NK-92 (cell line): ENCODE data around the gene PAX8.

Experiments used
- DNase-seq: peaks from one replicate; lab custom pipeline; 2025; ENCODE audit not compliant: unreplicated experiment; lab: John Stamatoyannopoulos, UW

The PAX8 gene

DNA sequence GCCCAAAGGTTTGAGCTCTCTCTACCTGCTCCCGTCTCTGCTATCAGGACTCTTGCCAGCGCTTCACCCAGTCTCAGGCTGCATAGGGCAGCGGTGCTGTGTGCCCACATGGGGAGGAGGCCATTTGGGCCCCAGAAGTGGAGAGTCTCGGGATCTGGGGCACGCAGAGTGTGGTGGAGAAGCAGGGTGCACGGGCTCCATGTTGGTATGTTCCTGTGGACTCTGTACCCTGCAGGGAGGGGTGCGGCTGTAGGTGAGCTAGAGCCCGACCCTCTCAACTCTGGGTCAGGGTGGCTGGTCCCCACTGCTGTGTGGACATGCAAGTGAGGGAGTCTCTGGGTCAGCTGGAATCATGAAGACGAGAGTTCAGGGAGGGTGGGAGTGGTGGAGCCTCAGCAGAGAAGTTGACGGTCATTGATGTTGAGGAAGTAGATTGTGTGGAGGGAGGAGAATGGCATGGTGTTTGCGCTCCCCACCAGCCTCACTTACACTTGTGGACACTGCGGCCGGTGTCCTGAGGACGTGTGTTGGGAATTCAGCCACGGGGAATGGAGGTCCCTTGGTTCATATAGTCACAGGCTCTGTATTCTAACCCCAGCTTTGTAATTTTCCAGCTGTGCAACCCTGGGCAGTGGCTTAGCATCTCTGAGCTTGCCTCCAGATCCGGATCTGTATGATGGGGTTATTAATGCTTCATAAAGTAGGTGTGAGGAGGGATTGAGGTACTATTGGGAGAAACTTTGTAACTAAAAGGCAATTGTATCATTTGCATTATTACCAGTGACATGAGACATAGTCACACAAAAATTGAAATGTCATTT is 105.8 kb downstream of the PAX8 start:
- no peak for DNase-seq

DNA sequence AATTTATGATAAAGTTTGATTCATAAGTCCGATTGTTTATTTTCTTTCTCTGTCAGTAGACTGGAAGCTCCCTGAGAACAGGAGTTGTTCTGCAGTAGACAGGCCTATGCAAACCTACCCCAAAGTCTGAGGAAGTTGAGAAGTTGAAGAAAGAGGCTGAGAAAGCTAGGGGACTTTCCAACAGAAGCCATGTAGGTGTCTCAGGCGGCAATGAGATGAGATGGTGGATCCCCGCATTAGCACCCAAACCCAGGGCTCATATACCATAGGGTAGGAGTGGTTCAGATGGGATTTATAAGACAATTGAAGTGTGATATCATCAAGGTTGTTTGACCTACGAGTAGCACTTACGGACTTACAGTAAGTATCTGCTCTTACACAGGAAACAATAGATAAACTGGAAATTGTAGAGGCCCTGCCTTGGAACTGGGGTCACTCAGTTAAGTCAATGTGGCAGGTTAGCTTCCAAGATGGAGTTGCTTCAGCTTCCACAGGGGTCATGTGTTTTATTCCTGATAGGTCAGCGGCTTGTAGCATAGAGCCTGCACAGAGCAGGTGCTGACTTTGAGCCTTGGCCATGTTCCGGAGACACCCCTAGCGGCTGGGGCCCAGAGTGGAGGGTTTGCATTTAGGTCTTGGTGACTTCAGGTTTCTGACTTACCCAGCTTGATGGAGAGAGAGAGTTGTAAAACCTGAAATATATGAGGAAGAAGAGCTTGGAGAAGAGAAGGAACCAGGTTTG is 107.2 kb downstream of the PAX8 start:
- DNase-seq: no peak

DNA sequence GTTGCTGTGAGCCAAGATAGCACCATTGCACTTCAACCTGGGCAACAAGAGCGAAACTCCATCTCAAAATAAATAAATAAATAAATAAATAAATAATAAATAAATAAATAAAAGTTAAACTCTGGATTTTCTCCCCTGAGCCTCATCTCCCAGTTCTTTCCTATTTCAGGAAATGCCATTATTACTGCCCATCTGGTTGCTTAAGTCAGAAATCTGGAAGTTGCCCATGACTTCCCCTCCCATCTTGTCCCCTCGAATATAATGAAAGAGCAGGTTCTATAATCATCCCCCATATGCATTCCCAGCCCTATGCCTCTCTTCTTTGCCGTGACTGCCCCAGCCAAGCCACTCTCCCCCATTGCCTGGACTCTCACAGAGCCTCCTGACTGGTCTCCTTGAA is 109.1 kb downstream of the PAX8 start:
- no peak for DNase-seq

DNA sequence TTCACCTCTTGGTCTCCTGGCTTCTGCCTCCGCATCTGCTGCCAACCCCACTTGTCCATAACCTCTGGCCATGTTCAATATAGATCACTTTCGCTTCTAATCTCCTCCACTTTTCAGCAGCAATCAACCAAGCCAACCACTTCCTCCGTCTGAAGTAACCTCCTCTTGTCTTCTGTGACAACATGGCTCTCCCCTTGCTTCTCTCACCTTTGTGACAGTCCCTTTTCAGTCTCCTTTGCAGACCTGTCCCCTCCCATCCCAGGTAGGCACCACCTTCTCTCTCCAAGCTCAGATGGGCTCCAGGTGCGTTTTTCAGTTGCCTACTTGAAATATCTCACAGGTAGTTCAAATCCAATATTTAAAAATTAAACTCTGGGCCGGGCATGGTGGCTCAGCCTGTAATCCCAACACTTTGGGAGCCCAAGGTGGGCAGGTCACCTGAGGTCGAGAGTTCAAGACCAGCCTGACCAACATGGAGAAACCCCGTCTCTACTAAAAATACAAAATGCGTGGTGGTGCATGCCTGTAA is 109.7 kb downstream of the PAX8 start:
- DNase-seq: no peak

DNA sequence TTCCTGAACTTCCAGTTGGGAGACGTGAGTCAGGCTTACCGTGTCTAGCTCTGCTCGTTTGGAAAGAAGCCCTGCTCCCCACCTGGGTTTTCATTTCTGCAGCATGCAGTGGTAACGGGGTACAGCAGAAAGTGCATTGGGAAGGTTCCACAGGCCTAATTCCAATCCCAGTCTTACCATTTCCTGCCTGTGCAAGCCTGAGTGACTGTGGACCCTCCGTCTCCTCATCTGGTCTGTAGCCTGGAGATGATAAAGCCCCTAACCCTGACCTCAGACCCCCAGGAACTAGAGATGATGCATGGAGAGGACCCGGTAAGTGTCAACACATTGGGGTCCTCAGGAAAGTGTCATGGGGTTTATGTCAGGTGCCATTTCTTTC is 110.8 kb downstream of the PAX8 start:
- DNase-seq: no peak

DNA sequence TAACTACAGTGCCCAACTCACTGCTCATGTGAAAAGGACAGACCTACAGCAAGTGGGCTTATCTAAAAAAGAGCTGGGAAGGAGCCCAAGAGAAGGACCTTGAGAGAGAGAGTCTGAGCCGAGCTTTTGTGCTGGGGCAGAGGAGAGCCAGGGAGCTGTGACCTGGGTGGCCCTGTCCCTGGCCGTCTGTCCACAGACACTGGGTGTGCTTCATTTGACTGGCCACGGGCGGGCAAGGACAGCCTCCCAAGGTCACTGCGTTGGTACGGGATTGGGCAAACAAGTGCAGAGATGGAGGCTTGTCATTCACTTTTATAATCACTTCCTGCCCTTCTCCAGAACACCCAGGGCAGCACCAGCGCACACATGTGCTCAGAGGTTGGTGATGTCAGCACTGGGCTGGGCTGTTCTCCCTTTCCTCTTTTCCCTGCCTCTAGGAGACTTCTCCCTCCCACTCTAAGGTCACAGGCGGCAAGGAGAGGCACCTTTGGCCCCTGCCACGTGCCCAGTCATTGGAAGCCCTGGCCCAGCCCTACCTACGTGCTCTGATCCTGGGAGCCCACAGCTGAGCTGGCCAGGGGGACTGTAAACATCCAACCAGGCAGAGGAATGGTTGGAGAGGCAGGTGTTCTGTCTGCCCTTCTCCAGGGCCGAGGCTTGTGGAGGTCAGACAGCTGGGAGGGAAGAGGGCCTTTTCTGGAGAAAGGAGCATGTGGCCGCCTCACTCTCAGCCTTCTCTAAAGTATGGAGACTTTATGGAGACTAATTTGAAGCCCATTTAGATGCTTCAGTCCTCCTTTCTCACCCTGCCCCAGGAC is 111.4 kb downstream of the PAX8 start:
- no peak for DNase-seq

DNA sequence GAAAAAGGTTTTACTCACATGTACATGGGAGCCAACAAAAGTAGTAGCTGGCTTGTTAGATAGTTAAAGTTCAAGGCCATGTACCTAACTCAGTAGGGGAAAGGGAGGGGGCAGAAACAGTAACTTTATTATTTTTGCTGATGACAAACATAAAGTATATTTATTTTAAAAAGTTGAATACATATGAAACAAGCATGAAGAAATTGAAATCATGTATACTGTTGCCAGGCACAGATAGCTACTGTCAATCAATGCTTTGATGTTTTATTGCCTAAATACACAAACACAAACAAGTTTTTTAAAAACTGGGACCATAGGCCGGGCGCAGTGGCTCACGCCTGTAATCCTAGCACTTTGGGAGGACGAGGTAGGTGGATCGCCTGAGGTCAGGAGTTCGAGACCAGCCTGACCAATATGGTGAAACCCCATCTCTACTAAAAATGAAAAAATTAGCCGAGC is 112.5 kb downstream of the PAX8 start:
- DNase-seq: no peak
